Skin epidermis (tissue), 12 donors: ENCODE data around the gene CELF4.
A peak's percentile ranks its signal among the peaks of the same experiment; 100 is the strongest.

Experiments
- H3K27ac ChIP-seq, 21 experiments: fragments of 200-600 bp; sonication (generic) in 11 of 21; one replicate each; pipeline ENCODE4 v1.5.0; 2020; ENCODE audit warnings: mild to moderate bottlenecking in 3 of 21, inconsistent platforms in 2 of 21, moderate library complexity in 2 of 21
- H3K4me3 ChIP-seq, 7 experiments: fragments of 200-600 bp; sonication (generic) in 2 of 7; one replicate each; pipeline ENCODE4 v1.5.0; 2020; ENCODE audit warnings: inconsistent platforms in 2 of 7, mild to moderate bottlenecking in 2 of 7, moderate library complexity in 1 of 7

Gene CELF4

DNA sequence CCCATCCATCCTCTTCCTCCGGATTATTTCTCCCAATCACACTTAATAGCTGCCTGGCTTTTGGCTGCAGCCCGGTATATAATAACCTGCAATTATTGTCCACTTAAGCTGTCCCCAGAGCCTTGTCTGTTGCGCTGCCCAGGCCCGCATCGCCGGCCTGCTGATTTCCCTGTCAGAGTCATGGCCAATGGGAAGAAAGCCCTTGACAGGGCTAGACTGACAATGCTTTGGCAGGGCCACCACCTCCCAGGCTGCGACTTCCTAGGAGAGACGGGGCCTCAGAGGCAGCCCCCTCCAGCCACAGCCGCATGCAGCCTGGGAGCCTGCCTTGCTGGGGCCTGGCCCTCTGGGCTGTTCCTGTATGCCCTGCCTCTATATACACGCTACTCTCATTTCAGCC is 10.0 kb upstream of the CELF4 start:
- H3K4me3 ChIP-seq: no peak overlapping the region
- no peak overlapping the region for H3K27ac ChIP-seq

- H3K27ac ChIP-seq: no peak overlapping the region
- no peak overlapping the region for H3K4me3 ChIP-seq
Measured at GRCh38 chr18:37574113-37574512, 8.5 kb upstream of the CELF4 start.

- Histone ChIP-seq H3K27ac (no peak overlapping the region), H3K4me3 (no peak overlapping the region)
Measured at GRCh38 chr18:37572736-37573135, 7.1 kb upstream of the CELF4 start.

- no peak overlapping the region for H3K4me3 ChIP-seq
- no peak overlapping the region for H3K27ac ChIP-seq
Measured at GRCh38 chr18:37571266-37571665, 5.7 kb upstream of the CELF4 start.

DNA sequence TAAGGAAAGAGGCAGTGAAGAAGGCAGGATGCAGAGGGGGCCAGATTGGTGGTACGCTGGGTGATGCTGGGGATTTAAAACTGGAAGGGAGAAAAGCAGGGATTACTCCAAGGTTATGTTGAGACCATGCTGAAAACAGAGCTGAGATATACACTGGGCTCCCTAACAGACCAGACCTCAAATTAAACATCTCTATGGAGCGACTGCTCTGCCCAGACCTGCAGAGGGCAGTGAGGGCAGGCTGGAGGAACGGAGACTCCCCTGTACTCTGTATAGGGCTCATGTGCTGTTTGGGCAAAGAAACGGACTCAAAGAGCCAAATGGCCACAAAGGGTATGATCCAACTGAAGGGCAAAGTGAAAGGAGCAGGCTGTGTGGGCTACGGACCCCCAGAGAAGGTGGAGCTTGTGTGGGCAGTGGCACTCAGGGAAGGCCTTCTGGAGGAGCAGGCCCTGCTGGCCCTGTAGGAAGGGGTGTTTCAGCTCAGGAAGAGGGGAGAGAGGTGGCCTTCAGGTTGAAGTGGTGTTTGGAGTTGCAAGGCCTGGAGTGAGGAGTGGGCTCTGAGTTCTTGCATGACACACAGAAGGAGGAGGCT is 4.8 kb upstream of the CELF4 start:
- H3K4me3 ChIP-seq: no peak overlapping the region
- H3K27ac ChIP-seq: no peak overlapping the region

- H3K27ac ChIP-seq: no peak overlapping the region
- no peak overlapping the region for H3K4me3 ChIP-seq
Measured at GRCh38 chr18:37568671-37569070, 3.1 kb upstream of the CELF4 start.

DNA sequence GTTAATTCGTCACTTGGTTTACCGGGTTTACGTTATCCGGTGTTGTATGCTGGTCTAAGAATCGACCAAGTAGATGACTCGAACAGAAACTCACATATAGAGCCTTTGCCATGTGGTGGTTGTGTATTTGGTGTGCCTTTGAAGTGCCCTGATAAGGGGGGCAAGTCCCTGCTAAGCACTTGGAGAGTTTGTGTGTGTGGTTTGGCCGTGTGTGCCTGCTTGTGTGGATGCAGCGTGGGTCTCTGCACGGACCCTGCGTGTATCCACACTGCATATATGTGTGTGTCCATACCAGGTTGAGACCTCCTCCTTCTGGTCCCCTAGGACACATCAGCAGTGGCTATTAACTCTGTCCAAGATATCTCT is 2.4 kb upstream of the CELF4 start:
- no peak overlapping the region for H3K27ac ChIP-seq

GRCh38 chr18:37567061-37567993 is 1.7 kb upstream of the CELF4 start:
- H3K27ac ChIP-seq: peak overlapping the region in 1 of 21 experiments; percentile 49
- peak overlapping the region; percentile 24 to 53 (median 33) for H3K4me3 ChIP-seq

More for the DNA sequence above, 2.4 kb upstream of the CELF4 start:
- peak overlapping the region in 1 of 7 experiments; percentile 37 for H3K4me3 ChIP-seq

- peak overlapping the region; percentile 24 to 53 (median 33) for H3K4me3 ChIP-seq
- H3K27ac ChIP-seq: peak overlapping the region in 1 of 21 experiments; percentile 49
Measured at GRCh38 chr18:37566479-37567060, 972 bp upstream of the CELF4 start.

DNA sequence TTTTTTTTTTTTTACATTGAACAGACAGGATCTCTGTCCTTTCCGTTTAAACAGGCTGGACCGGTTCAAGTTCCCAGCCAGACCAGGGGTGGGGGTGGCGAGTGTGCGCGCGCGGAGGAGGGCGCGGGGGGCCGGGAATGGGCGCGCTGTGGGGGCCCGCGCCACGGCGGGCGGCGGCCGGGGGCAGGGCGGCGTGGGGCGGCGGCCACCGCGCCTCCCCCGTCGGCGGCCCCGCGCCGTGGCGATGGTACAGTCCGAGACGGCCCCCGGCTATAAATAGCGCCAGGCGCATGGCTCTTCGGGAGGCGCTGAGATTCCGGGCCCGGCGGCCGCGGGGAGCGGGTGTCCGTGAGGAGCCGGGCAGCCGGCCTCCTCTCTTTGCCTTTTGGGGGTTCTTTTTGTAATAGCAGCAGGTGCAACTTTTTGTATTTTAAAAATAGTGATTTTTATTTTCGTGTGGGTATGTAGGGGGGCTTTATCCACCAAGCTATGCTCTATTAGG is 430 bp upstream of the CELF4 start:
- H3K27ac ChIP-seq: peak overlapping the region in 1 of 21 experiments; percentile 49
- peak overlapping the region; percentile 24 to 53 (median 33) for H3K4me3 ChIP-seq

DNA sequence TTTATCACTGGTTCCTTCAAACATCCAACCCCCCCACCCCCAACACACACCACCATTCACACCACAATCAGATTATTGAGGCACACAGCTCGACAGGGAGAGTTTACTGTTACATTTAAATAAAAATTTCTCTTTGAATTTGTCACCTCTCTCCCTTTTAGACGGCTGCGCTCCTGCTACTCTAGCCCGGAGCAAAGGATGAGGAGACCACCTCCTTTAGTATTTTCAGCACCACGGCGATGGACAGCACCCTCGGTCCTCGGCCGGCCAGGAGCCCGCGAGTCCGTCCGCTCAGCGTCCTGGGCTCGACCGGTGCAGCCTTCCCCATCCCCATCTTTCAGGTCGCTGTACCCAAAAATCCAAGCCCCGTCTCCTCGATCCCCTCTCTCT is 892 bp downstream of the CELF4 start:
- Histone ChIP-seq H3K4me3 (peak overlapping the region in 5 of 7 experiments; percentile 2 to 53 (median 17)), H3K27ac (no peak overlapping the region)

GRCh38 chr18:37563931-37564392 is 1.6 kb downstream of the CELF4 start:
- no peak overlapping the region for H3K4me3 ChIP-seq
- no peak overlapping the region for H3K27ac ChIP-seq

DNA sequence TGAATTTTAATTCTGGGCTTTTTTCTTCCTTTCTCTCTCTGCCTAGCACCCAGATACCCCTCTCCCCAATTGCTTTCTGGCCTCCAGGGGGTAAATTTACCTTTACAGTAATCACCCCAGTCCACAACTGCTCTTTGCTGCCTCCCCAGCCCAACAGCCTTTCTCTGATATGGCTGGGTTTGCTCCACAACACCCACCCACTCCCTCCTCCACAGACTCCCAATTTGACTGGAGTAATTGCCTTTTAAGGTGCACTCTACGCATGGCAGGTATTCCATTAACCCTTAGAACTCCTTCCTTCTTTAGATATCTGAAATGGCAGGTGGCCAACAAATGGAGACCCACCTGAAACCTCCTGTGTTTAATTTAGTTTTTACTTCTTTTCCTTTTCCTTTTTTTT is 3.6 kb downstream of the CELF4 start:
- Histone ChIP-seq H3K27ac (no peak overlapping the region), H3K4me3 (no peak overlapping the region)

DNA sequence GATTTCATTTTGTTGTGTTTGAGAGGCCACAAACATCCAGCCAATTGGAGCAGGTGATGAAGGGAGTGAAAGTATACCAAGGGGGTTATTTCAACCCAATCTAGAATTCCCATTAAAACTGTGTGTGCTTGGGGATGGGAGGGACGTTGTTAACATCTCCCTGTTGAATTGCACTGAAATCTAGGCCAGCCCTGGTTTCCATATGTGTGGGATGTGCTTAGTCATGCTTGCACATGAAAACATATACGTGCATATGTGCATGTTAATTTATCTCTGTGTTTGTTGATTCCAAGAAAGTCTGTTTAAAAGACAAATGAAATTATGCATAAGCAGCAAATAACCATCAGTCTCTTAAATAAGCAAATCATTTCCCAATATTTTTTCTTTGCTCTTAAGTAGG is 5.6 kb downstream of the CELF4 start:
- H3K4me3 ChIP-seq: no peak overlapping the region
- H3K27ac ChIP-seq: no peak overlapping the region

- Histone ChIP-seq H3K4me3 (no peak overlapping the region), H3K27ac (no peak overlapping the region)
Measured at GRCh38 chr18:37559194-37559593, 6.4 kb downstream of the CELF4 start.

DNA sequence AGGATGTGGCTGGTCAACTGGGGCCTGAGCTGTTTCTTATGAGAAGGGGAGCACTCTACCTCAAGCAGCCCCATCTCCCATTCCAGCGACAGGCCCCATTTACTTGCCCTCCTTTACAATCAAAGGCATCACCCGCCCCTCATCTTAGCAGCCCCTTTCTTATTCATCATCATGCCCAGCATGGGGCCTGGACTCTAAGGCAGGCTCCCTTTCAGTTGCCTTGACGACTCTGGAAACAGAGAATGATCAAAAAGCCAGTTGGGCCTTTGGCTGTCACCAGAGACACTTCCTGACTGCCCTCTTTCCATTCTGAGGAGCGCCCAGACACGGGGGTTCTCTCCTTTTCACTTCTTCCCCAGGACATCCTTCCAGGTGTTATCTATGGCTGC is 11.2 kb downstream of the CELF4 start:
- H3K4me3 ChIP-seq: no peak overlapping the region

DNA sequence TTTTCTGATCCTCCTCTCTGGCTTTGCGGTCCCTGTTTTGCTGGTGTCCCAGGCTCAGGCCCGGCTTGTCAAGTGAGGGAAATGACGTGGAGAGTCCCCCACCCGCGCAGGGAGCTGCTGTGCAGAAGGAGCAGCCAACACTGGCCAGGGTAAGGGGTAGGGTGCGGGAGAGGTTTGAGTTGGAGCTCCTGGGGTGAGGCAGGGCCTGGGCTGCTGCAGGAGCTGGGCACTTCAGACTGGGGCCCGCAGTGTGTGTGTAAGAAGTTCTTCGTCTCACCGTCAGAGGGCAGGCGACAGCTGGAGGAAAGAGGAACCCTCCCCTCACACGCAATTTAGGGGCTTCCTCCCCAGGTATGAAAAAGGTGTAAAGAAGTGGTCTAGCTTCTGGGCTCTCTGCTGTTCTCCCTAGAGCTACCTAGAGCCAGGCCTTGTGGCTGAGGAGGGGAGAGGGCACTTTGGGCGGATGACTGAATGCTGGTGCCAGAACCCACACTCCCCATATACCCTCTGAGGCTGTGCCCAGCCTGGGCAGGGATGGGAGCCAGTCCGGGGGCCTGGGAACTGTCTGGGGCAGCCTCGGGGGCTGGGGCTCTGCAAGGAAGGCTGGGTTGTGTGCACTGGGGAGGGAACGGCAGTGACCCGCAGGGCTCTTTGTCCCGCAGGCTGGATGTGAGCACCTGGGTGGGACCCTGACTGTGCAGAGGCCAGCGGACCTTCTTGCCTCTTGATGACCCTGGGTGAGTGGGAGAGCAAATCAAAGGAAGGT is 11.8 kb downstream of the CELF4 start:
- Histone ChIP-seq H3K4me3 (no peak overlapping the region), H3K27ac (no peak overlapping the region)

More for the DNA sequence above, 11.2 kb downstream of the CELF4 start:
- no peak overlapping the region for H3K27ac ChIP-seq

DNA sequence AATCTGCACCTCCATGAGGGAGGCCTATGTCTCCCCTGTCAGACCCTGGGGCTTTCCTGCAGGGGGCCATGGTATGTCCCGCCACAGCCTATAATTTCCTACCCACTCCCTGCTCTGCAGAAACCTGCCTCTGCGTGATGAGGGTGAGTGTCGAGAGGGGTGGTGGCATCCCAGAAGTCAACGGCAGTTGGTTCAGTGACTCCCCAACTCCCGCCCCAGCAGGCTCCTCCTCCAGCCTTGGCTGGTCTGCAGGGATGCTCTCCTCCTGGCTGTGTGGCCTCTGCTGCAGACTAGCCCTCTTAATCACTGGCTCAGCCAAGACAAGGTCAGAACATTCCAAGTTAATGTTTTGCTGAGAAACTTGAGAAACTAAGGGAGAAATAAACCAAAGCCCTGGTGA is 13.3 kb downstream of the CELF4 start:
- H3K27ac ChIP-seq: no peak overlapping the region
- H3K4me3 ChIP-seq: no peak overlapping the region

GRCh38 chr18:37551846-37552245 is 13.8 kb downstream of the CELF4 start:
- no peak overlapping the region for H3K4me3 ChIP-seq
- no peak overlapping the region for H3K27ac ChIP-seq

GRCh38 chr18:37551249-37551648 is 14.3 kb downstream of the CELF4 start:
- H3K27ac ChIP-seq: no peak overlapping the region
- no peak overlapping the region for H3K4me3 ChIP-seq
